GM18870 (cell line): ENCODE measurements around the gene PIGN.
"Not testable (repeated sequence)": the region's sequence is repeated elsewhere in the genome, so short reads cannot be mapped to it uniquely, and the experiment has no call there.

Experiments
- ATAC-seq: cut with Tn5 transposase; IDR thresholded peaks from one replicate; pipeline ENCODE4 v1.9.1; 2021; ENCODE audit warnings: moderate library complexity; ENCODE audit not compliant: unreplicated experiment

Gene PIGN

DNA sequence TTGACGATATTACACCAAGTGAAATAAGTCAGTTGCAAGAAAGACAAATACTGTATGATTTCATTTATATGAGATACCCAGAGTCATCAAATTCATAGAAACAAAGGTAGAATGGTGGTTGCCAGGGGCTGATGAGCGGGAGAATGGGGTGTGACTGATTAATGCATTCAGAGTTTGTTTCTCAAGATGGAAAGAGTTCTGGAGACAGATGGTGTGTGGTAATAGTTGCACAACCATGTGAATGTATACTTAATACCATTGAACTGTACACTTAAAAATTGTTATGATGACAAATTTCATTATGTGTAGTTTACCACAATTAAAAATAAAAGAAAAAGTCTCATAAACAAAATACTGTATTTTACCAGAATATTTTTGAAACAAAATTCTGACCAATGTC, 117.3 kb downstream of the PIGN start:
- ATAC-seq = no peak

DNA sequence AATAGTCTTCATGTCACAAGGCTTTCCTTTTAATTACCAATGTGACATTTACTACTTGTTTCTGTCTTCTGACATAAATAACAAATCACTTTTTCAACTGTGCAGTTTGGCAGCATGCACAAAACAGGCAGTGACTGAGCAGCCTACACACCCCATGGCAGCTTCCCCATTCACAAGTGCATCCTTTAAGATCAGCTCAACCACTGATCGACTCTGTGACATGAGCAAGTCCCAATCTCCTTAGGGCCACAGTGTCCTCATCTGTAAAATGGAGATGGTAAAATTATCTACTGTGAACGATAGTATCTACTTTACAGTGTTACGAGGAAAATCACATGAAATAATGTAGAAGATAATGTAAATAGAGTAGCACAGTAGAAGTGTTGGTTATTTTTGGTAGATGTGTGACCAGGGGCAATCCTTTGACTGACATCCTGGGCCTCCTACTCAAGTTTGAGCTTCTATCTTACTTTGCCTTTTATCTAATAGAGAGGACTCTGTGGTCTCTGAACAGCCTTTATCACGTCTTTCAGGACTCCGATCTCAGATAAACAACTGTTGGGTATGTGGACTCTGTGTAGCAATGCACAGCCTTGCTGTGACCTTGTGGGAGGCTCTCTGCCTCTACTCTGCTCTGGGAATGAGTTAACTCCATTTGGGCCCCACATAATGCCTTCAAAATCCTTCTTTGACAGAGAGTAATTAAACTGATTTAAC, 120.6 kb downstream of the PIGN start:
- ATAC-seq = no peak

DNA sequence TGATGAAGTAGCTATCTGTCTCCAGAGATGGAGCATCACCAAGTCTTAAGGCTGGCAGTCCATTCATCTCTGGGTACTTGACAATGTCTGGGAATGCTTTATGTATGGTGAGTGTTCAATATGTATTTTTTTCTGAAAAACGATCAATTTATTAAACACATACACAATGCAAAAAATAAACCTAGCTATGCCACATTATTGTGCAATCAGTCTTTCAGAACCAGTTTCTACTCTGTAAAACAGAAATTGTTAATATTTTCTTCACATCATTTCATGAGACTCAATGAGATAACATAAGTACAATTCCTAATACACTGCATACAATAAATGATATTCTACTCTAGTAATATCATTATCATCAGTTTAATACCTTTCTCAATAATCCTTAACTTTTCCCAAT, 122.5 kb downstream of the PIGN start:
- ATAC-seq = no peak

DNA sequence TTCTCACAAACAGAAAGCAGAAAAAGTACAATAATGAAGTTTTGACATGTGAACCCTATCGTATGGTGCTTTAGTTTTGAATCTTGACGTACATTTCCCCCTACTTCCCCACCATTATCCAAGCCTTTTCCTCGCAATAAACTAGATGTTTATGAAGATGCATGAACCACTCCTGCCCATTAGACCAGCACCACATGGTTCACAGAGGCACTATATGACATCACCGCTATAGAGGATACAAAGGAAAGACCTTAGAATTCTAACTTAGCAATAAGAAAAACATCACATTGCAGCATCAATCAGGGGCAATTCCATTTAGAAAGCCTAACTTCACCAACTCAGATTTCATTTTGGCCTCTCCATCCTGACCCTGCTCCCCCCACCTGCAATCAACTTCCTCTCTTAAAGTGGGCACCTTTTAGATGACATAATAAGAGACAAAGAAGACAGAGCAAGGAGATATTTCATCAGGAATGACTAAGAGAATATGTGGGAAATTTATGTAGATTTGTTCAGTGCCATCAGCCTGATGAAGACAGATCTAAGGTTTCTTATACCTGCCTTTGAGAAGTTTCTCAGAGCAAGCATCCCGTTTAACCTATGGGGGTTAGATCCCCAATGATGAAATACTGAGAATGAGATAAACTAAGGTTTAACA, 124.9 kb downstream of the PIGN start:
- no peak for ATAC-seq

DNA sequence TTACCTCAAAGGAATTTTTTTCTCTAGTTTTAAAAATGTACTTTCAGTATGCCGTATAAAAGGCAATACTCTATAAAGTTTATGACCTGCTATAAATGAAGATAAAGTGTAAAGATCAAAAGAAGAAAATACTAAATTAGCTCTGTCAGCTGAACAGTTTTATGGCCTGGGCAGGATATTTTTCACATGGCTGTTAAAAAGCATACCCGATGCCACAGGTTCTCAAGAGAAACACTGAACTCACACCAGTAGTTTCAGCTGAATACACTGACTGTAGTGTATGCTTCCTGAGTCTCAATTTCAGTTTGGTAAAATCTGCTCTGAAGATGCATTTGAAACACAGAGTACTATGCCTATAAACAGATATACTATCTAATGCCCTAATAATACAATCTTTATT, 126.0 kb downstream of the PIGN start:
- no peak for ATAC-seq

DNA sequence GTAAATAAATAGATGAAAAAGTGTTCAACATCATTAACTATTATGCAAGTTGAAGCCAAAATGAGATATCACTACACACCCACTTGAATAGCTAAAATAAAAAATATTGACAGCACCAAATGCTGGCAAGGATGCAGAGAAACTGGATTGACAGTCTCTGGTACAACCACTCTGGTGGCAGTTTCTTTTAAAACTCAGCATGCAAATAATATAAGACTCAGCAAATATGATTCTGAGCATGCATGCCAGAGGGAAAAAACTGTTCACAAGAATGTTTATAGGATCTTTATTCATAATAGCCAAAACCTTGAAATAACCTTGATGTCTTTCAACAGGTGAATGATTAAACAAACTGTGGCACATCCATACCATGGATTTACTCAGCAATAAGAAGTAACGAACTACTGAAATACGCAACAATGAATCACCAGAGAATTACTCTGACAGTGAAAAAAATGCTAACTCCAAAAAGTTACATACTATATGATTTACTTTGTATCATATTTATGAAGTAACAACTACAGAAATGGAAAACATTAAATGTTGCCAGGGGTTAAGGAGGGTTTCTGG, 131.8 kb downstream of the PIGN start:
- no peak for ATAC-seq

DNA sequence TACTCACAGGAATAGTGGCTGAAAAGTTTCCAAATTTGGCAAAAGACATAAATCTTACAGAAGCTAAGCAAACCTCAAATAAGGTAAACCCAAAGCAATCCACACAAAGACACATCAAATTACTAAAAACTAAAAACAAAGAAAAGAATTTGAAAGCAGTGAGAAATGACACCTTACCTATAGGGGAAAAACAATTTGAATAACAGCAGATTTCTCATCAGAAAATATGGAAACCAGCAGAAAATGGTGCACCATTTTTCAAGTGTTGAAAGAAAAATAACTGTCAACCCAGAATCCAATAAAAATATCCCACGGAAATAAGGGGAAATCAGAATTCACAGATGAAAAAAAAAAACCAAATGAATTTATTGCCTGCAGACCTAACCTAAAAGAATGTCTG, 138.6 kb downstream of the PIGN start:
- no peak for ATAC-seq

DNA sequence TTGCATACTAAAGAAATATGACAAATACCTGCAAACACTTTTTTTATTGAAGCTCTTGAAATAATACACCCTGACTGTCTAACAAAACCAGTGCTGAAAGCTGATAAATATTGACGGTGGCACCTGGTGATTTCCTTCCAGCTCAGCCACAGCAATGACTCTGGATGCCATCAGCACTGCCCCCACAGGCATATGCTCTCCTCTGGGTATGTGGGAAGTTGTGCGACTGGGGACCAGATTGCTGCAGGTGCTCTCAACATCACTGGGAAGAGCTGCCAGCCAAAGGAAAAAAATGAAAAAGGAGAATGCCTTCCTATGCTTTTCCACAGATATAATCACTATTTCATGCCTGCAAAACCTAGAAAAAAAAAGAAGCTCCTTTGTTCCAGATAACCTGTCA, 141.5 kb downstream of the PIGN start:
- ATAC-seq = no peak

DNA sequence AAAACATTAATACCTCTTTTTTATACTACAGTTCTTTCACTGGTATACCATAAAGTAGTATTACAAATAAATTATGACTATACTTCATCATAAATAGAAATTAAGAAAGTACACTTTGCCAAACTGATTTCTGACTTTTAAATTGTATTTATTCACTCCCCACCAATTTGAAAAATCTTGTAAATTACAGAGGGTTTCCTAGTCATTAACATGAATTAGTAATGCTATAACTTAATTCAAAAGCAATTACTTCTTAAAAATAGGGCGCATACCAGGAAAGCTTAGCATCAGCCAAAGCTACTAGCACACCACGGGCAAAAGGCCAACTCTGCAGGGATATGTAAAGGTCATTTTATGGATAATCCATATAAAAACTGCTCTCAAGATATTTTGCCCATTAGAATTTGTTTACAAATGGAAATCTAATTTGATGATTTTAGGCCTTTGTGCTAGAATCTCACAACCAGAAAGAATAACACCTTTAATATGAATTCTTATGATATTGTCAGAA, 142.3 kb downstream of the PIGN start:
- ATAC-seq = no peak

DNA sequence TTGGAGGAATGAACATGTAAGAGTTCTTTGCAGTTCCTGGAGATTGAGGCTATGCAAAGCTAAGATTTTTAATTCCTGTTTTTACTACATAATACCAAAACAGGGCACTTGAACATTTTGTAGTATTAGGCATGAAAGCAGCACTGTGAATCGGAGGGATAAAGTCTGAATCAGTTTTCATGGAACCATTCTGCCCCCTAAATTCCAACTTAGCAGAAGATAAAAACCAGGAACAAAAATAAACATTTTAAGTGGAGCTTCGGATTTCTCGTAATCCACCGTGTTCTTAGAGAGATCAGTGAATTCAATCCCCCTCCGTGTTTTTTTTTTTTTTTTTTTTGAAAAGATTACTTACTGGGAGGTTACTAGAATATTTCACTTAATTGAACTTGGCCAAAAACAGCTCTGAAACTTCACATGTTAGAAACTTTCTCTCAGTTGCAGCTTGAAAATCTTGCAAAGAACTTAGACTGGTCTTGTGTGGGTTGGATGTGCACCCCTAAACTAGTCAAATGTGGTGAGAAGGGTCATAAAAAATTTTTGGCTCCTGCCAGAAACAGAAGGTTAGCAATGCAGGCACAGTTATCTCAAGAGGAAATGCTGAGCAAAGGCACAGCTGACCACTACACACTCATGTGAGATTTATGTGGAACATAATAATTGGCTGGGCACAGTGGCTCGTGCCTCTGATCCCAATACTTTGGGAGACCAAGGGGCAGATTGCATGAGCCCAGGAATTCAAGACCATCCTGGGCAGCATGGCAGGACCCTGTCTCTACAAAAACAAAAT, 148.7 kb downstream of the PIGN start:
- ATAC-seq = no peak

DNA sequence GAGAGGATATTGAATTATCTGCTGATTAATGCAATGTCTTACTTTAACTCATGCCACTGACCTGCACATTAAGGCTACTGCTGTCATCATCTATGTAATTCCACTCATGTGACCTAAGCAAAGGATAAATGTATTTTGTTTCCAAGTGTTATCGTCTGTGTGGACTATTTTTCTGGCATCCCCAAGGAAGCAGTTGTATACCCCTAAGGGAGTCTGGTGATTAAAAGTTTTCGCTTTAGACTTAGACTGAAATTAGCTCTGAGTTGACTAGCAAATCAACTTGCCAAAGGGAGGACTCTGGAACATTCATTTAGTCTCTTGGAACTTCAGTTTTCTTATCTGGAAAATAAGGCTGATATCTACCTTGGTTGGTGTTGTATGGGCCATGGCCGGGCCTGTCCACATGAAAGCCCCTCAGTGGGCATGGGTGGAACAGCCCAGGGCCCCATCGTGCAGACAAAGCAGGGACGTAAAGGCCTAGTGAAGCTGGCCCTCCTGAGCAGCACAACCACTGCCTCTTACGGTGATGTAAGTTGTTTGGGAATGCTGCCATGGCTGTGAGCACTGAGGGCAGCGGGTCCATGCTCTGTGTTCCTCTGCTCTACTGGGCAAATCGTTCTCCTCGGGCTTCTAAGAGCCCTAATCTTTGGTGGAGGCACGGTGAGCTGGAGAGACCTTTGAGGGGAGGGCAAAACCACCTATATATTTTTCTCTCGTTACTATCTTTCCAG, 149.7 kb downstream of the PIGN start:
- ATAC-seq = no peak

DNA sequence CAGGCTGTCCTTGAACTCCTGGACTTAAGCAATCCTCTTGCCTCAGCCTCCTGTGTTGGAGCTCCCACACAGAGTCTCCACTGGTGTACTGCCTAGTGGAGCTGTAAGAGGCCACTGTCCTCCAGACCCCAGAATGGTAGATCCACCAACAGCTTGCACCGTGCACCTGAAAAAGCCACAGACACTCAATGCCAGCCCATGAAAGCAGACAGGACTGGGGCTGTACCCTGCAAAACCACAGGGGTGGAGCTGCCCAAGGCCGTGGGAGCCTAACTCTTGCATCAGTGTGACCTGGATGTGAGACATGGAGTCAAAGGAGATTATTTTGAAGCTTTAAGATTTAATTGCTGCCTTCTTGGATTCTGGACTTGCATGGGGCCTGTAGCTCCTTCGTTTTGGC, 152.6 kb downstream of the PIGN start:
- ATAC-seq = not testable (repeated sequence)

DNA sequence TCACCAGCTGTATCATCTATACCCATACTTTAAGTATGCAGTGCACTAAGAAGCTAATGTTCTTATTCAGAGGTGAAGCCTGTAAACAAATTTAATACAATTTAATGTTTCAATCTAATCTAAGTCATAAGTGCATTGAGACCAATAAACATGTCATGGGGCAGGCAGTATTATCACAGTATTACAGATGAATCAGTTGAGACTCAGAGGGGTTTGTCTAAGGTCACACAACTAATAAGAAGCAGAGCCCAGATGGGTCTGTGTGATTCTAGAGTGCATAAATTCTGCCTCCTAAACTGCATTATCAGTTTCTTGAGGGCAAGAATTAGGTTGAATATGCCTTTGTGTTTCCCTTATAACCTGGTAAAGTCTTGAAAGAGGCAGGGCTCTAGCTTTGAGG, 153.1 kb downstream of the PIGN start:
- no peak for ATAC-seq

DNA sequence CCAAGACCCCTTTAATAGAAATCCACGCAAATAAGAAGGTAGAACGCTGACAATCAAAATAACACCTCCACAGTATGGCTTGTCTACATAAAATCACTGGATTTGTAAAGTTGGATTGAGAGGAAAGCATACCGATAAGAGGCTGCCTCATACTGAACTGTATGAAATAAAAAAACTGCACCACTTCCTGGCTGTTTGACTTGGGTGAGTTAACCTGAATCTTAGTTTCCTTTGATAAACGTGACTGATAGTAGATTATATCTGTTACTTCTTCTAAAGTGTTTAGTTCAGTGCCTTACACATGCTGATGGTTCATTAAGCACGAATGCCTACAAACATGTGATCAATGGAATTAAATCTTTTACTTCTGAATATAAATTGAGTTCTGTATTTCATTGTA, 153.6 kb downstream of the PIGN start:
- no peak for ATAC-seq

DNA sequence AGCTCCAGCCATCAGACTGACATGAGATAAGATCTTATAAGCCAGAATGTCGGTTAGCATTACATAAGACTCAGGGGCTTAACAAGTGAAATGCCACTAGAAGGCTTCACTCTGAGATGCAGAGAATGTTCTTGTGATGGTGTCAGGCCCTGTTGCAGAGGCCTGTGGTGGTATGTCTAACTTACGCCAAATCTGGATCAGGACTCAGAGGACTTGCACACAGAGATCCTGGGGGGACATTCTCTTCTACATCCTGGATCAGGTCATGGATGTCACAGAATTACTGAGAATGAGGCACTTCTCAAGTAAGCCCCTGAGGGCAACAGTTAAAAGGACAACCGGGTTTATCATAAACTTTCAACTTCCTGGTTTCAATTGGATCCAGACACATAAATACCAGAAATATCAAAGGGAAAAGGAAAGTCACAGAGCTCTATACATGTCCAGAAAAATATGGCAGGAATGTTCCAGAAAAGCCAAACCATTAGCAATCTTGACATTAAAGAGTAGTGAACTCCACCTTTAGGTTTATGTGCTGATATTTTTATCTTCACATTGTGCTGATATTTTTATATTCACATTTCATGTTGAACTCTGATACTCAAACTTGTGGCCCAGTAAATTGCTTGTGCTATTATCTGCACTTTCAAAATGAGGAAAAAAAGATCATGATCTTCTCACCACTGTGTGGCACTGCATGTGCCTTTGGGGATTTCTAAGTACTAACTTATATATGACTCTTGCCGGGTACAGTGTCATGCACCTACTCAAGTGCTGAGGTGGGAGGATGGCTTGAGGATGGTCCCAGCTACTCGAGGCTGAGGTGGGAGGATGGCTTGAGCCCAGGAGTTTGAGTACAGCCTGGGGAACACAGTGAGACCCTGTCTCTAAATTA, 156.5 kb downstream of the PIGN start:
- no peak for ATAC-seq

DNA sequence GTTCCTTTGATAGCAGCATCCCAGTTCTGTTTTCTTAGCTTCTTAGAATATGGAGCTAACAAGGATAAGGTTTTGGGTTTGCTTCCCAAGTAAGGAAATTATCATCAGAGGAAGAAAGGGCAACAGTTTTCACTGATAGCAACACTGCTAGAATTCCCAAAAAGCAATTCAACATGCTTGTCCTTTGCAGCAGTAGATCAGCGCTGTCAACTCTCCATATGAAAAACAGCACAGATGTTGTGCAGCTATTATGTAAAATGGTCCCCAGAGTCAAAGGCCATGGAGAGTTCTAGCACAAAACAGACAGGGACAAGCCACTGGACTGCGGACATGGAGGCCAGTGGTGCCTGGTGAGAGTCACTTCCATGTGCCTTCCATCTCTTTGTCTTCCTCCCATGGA, 158.1 kb downstream of the PIGN start:
- ATAC-seq = no peak

DNA sequence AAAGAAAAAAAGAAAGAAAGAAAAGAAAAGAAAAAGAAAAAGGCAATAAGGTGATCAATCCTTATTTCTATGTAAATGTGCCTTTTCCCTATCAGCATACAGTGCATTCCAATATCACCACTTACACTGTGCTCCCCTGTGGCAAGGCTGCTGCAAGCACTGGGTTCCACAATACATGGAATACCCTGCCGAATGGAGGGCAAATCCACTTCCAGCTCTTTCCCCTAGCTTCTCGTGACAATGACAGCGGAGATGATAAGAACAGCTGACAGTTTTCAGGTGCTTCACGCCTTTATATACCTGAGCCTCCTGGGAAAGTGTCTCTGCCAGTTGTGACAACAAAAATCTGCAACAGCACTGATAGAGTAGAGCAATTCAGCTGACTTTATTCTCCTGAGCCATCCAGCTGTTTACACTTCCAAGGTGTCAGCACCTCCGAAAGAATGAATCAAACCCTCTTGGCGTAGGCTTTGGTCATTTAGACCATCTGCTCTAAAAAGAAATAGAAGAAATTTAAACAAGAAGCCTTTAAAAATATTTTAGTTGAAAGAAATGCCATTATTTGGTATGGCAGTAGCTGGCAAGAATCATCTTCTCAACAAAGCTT, 158.8 kb downstream of the PIGN start:
- no peak for ATAC-seq

DNA sequence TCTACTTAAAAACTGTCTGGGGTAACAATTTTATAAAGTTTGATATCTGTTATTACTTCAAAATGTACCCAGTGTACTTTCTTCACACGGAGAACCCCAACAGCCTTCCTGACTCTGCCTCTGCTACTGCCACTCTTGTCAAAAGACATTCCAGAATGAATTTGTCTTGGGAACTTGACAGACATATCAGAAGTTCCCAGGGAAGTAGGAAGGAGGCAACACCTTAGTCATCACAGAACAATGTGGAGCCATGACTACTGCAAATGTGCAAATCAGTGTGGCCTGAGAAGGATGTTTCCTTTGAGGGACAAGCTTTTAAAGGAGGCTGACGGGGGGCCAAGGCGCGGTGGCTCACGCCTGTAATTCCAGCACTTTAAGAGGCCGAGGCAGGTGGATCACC, 160.3 kb downstream of the PIGN start:
- no peak for ATAC-seq

DNA sequence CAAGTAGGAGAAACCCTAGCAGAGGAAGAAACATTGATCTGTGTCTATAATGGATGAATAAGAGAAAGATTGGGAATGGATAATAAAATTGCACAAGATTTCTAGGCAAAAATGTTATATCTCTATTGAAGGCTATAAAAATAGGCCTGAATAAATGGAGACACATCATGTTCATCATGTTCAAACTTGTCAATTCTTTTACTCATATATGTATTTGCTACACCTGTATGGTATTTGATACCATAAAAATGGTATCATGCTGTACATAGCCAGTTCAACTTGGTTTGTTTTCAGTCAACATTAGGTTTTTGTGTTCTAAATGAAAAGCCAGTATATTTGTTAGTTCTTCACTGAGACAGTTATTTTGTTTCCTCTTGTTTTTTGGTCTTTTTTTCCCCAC, 161.9 kb downstream of the PIGN start:
- ATAC-seq = no peak
